Astrocyte of the cerebellum (primary cell): Measurements from ENCODE around the gene NAA38.

ENCODE experiments used
- DNase-seq: peaks from one replicate; pipeline ENCODE4 v3.0.0-alpha.2; 2011; ENCODE audit warnings: low read depth
- H3K4me3 ChIP-seq: 2 replicates; pipeline ENCODE4 v1.5.1; 2011; ENCODE audit warnings: mild to moderate bottlenecking, low read depth, low read length, moderate library complexity
- in situ Hi-C: cut with HindIII; loops from 2 replicates; pipeline ENCODE4 v1.10.0; 2017; ENCODE audit warnings: low sequenced_read_pairs
- TF ChIP-seq, protein P1 (sequence below): IDR thresholded peaks from 2 replicates; pipeline ENCODE4 v1.5.1; 2012; ENCODE audit warnings: low read length, low read depth, moderate library complexity, mild to moderate bottlenecking; ENCODE audit errors: missing control alignments

Gene NAA38

GRCh38 chr17:7852262-7852670 is 5.1 kb downstream of the NAA38 start:
- no peak for DNase-seq
- TF ChIP-seq, protein P1, sequence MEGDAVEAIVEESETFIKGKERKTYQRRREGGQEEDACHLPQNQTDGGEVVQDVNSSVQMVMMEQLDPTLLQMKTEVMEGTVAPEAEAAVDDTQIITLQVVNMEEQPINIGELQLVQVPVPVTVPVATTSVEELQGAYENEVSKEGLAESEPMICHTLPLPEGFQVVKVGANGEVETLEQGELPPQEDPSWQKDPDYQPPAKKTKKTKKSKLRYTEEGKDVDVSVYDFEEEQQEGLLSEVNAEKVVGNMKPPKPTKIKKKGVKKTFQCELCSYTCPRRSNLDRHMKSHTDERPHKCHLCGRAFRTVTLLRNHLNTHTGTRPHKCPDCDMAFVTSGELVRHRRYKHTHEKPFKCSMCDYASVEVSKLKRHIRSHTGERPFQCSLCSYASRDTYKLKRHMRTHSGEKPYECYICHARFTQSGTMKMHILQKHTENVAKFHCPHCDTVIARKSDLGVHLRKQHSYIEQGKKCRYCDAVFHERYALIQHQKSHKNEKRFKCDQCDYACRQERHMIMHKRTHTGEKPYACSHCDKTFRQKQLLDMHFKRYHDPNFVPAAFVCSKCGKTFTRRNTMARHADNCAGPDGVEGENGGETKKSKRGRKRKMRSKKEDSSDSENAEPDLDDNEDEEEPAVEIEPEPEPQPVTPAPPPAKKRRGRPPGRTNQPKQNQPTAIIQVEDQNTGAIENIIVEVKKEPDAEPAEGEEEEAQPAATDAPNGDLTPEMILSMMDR: no peak
- in situ Hi-C loops: no loop called here
- H3K4me3 ChIP-seq: no peak overlapping the region

GRCh38 chr17:7851438-7852261 is 5.7 kb downstream of the NAA38 start:
- DNase-seq: no peak
- no peak overlapping the region for H3K4me3 ChIP-seq
- TF ChIP-seq, protein P1: peak; percentile 91
- in situ Hi-C loops: no loop called here

- H3K4me3 ChIP-seq: no peak overlapping the region
- TF ChIP-seq, protein P1: no peak
- DNase-seq: no peak
- in situ Hi-C loops: no loop called here
Observed at GRCh38 chr17:7850701-7851437, 6.5 kb downstream of the NAA38 start.

DNA sequence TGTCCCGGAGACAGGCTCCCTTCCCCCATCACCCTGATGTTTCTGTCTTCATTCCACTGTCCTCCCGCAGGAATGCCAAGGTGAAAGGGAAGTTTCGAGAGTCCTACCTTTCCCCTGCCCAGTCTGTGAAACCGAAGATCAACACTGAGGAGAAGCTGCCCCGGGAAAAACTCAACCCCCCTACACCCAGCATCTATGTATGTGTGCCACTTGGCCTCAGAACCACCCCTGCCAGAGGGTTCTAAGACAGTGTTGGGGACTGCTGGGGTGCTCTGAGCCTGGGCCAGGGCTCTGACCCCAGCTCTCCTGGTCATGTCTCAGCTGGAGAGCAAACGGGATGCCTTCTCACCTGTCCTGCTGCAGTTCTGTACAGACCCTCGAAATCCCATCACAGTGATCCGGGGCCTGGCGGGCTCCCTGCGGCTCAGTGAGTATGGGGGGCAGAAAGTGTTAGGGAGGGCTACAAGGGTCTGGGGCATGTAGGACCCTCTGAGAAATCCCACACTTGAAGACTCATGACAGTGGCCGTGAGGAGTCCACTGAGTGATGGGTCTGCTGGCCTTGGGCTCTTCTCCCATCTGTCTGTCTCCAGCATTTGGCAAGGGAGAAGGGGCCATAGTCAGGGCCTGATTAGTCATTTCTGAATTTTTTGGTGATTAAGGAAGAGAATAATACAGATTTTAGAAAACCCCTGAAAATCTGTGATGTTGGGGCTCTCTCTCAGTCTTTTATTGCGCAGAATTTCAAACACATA is 7.4 kb downstream of the NAA38 start:
- TF ChIP-seq, protein P1: no peak
- in situ Hi-C loops: no loop called here
- H3K4me3 ChIP-seq: no peak overlapping the region
- DNase-seq: no peak

GRCh38 chr17:7849130-7849750 is 8.1 kb downstream of the NAA38 start:
- no peak overlapping the region for H3K4me3 ChIP-seq
- in situ Hi-C loops: no loop called here

More at GRCh38 chr17:7849130-7849750, 8.1 kb downstream of the NAA38 start:
- TF ChIP-seq, protein P1: no peak
- DNase-seq: no peak
